CD4-positive, alpha-beta T cell treated with Interleukin-4 for 1 hour (primary cell): ENCODE results near the gene SMIM10L2A.
"Not testable (repeated sequence)": the region's sequence is repeated elsewhere in the genome, so short reads cannot be mapped to it uniquely, and the experiment has no call there.

Source experiments
- DNase-seq, 2 donors: peaks; one replicate each; pipeline ENCODE4 v3.0.0-alpha.2; 2020 to 2022

Gene SMIM10L2A

GRCh38 chrX:135423173-135423864 lies 1.6 kb downstream of the SMIM10L2A start:
- not testable (repeated sequence) for DNase-seq

DNA sequence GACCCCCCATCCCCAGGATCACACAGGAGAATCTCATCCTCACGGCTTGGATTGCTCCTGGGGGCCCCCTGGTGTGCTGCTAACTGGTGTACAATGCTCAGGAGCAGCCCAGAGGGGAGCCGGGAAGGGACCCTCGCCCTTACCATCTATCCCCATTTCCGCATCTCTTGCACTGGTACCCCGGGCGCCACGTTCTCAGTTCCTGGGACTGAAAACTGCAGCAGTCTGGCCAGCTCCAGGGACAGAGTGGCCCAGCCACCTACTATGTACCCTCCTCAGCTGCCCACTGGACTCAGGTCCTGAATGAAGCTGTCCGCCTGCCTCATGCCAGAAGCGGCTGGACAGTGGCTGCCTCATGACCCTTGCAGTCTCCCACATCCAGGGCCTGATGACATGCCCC lies 2.7 kb downstream of the SMIM10L2A start:
- DNase-seq, result no peak

- no peak for DNase-seq
These were observed 3.6 kb downstream of the SMIM10L2A start for GRCh38 chrX:135425026-135425965.

DNA sequence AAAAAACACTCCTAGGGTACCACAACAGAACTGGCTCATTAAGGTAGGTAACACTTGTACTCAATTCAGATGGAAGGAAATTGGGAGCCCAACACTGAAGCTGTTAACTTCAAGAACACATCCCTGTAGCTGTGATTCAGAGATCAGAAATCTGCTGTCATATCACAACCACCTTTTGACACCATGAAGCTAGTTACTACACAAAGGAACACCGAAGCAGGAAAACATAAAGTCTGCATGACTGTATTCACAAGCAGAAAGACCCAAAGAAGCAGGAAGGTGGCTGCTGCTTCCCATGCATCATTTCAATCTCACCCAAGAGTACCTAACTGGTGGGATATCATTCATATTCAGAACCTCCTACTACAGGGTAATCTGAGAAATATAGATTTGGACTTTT lies 7.7 kb downstream of the SMIM10L2A start:
- DNase-seq, result no peak

GRCh38 chrX:135431886-135432285 lies 10.1 kb downstream of the SMIM10L2A start:
- DNase-seq, result no peak

DNA sequence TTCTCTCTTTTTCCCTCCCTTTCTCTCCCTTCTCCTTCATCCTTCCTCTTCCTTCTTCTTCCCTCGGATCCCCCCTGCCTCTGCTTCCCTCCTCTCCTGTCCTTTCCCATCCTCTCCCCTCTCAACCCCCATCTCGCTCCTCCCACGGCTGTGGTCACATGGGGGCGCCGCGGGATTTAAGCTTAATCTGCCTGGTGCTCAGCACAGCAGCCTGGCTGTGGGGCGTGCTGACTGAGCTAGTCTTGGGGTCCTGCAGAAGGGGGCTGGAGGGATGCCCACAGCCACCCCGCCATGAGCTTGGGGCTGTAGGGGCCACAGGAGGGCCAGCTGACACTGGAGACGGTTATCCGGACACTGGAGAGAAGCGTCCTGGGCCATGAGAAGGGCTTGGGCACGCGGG lies 10.7 kb downstream of the SMIM10L2A start:
- no peak for DNase-seq

- DNase-seq, result no peak
These were observed 11.3 kb downstream of the SMIM10L2A start for GRCh38 chrX:135432881-135433521.

DNA sequence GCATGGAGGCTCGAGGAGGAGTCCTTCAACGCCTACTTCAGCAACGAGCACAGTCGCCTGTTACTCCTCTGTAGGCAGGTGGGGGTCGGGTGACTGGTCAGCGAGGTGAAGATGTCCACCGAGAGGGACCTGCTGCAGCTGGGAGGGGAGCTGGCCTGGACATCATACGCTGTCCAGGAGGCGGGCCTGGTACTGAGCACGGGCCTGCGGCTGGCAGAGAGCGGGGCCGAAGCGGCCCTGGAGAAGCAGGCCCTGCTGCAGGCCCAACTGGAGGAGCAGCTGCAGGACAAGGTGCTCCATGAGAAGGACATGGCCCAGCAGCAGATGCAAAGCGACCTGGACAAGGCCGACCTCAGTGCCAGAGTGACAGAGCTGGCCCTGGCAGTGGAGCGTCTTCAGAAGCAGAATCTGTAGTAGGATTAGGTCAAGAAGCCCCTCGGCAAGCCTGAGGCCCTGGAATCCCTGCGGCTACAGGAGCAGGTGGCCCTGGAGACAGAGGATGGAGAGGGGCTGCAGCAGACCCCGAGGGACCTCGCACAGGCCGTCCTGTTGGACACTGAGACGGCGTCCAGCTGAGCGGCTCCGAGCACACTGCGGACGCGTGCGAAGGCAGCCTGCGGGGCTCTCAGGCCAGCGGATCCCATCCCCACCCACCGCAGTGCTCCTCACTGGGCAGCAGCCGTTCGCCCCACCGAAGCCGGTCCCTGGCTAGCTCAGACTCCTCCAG lies 11.9 kb downstream of the SMIM10L2A start:
- DNase-seq, result no peak

DNA sequence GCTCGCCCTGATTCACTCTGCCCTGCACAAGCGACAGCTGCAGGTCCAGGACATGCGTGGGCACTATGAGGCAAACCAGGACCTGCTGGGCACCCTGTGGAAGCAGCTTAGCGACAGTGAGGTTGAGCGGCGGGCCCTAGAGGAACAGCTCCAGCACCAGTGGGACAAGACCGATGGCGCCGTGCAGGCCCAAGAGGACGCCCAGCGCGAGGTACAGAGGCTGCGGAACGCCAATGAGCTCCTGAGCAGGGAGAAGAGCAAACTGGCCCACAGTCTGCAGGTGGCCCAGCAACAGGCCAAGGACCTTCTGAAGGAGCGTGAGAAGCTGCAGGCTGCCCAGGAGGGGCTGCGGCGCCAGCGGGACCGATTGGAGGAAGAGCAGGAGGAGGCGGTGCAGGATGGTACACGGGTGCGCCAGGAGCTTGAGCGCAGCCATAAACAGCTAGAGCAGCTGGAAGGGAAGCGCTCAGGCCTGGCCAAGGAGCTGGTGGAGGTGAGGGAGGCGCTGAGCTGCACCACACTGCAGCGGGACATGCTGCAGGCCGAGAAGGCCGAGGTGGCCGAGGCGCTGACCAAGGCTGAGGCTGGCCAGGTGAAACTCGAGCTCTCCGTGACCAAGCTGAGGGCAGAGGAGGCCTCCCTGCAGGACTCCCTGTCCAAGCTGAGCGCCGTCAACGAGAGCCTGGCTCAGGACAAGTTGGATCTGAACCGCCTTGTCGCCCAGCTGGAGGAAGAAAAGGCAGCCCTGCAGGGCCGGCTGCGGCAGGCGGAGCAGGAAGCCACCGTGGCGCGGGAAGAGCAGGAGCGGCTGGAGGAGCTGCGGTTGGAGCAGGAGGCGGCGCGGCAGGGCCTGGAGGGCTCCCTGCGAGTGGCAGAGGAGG lies 12.8 kb downstream of the SMIM10L2A start:
- no peak for DNase-seq

GRCh38 chrX:135435139-135435922 lies 13.6 kb downstream of the SMIM10L2A start:
- no peak for DNase-seq

- DNase-seq, result no peak
These were observed 14.2 kb downstream of the SMIM10L2A start for GRCh38 chrX:135435933-135436332.

GRCh38 chrX:135436456-135436855 lies 14.7 kb downstream of the SMIM10L2A start:
- no peak for DNase-seq

- no peak for DNase-seq
These were observed 15.5 kb downstream of the SMIM10L2A start for GRCh38 chrX:135436966-135437866.

GRCh38 chrX:135437867-135438733 lies 16.4 kb downstream of the SMIM10L2A start:
- no peak for DNase-seq

- DNase-seq, result no peak
These were observed 16.9 kb downstream of the SMIM10L2A start for GRCh38 chrX:135438734-135439043.

DNA sequence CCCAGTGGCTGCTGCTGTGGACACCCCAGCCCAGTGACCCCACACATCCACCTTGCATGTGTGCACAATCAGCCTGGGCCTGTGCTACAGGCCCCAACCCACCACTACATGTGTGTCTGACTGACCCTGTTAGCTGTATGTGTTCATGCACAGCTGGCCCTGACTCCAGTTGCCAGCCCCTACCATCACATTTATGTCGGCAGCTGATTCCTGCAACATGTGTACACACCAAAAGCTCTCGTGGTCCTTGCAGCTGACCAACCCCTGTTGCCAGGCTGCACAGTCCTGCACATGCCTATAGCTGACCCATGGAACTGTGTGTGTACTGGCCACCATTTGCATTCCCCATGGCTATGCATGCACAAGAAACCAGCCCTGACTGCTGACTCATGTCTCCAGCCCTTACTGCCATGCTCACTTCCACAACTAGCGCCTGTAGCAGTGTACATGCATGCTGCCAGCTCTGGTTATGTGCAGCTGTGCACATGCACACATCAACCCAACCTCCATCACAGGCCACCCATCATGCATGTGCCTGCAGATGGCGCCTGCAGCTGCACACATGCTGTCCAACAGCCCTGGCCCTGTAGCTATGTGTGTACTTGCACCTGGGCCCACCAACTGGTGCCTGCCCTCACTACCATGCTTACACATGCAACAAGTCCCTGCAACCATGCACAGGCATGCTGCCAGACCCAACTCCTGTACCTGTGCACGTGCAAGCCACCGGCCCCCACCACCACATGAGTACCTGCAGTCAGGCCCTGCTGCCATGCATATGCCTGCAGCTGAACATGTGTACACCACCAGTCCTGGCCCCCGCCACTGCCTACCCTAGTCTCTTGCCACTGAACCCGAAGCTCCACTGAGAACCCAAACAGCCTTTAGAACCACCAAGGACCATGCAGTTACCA lies 28.1 kb downstream of the SMIM10L2A start:
- no peak for DNase-seq

- DNase-seq, result no peak
These were observed 31.6 kb downstream of the SMIM10L2A start for GRCh38 chrX:135453381-135453780.

DNA sequence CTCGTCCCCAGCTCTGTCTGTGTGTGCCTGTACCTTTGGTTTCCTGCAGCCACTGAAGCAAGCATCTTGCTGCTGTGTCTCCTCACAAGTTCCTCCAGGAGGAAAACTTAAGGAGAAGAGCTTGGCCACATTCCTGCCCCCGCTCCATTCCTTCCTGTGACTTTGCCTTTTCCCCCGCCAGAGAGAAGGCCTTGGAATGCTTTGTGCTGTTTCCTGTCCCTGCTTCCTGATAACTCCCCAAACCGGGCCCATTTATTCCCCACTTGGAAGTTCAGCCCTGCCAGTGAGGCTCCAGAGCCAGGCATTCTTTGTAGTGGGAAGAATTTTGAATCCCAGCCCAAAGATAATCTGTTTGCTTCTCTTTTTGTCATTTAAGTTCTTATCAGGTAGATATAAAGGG lies 33.1 kb downstream of the SMIM10L2A start:
- no peak for DNase-seq
